SJCRH30 (cell line): ENCODE measurements around the gene NKTR. TPM values are rescaled to one million over a fixed set of nuclear protein-coding genes. Genes with fewer than 3 reads are reported as not detected.
A peak's percentile ranks its signal among the peaks of the same experiment; 100 is the strongest.

ENCODE experiments used
- DNase-seq, 2 experiments: peaks; one replicate each; pipeline ENCODE4 v3.0.0-alpha.2; 2015 to 2020
- H3K27ac ChIP-seq: fragments of 250-450 bp; sonication (Bioruptor Pico); 2 replicates; pipeline ENCODE4 v1.5.1; 2020; ENCODE audit warnings: mild to moderate bottlenecking, moderate library complexity
- H3K27me3 ChIP-seq: fragments of 250-450 bp; sonication (Bioruptor Pico); 2 replicates; pipeline ENCODE4 v1.5.1; 2020; ENCODE audit warnings: mild to moderate bottlenecking, moderate library complexity
- H3K36me3 ChIP-seq: fragments of 250-450 bp; sonication (Bioruptor Pico); 2 replicates; pipeline ENCODE4 v1.5.1; 2020; ENCODE audit warnings: mild to moderate bottlenecking, moderate library complexity
- H3K4me1 ChIP-seq: fragments of 250-450 bp; sonication (Bioruptor Pico); 2 replicates; pipeline ENCODE4 v1.5.1; 2020; ENCODE audit warnings: mild to moderate bottlenecking, moderate library complexity
- H3K4me3 ChIP-seq: fragments of 250-450 bp; sonication (Bioruptor Pico); 2 replicates; pipeline ENCODE4 v1.5.1; 2020; ENCODE audit warnings: mild to moderate bottlenecking, moderate library complexity
- H3K9me3 ChIP-seq: fragments of 250-450 bp; sonication (Bioruptor Pico); replicated peaks from 2 replicates; pipeline ENCODE4 v1.5.1; 2020; ENCODE audit warnings: mild to moderate bottlenecking, moderate library complexity
- total RNA-seq: library from RNA; depleted of rRNA; stranded (reverse); fragments of >200 nt; shearing (Covaris generic); gene quantifications from 2 replicates; pipeline ENCODE4 v1.2.3, GENCODE V29; 2014

The NKTR gene
- total RNA-seq, 1 experiment from 2014 or later = 40.6 TPM

GRCh38 chr3:42683875-42684598, 83.6 kb downstream of the NKTR start:
- DNase-seq = peak; percentile 81 to 83
- Histone ChIP-seq H3K27ac (peak overlapping the region; percentile 34; the same call in 1 of the 2 replicates), H3K4me3 (peak overlapping the region; percentile 20; the same call in 1 of the 2 replicates)

GRCh38 chr3:42684632-42685362, 84.3 kb downstream of the NKTR start:
- Histone ChIP-seq H3K4me3 (no peak overlapping the region), H3K27me3 (no peaks in the 10 kb centered on the region), H3K4me1 (peaks cover 33% of the 10 kb centered on the region), H3K27ac (peak overlapping the region; percentile 34), H3K9me3 (no peaks in the 10 kb centered on the region), H3K36me3 (no peaks in the 10 kb centered on the region)
- peak in 1 of 2 experiments; percentile 18 for DNase-seq

More at GRCh38 chr3:42683875-42684598, 83.6 kb downstream of the NKTR start:
- Histone ChIP-seq H3K9me3 (no peaks in the 10 kb centered on the region), H3K27me3 (no peaks in the 10 kb centered on the region), H3K4me1 (peaks cover 33% of the 10 kb centered on the region), H3K36me3 (no peaks in the 10 kb centered on the region)

GRCh38 chr3:42685363-42685881, 84.9 kb downstream of the NKTR start, which contains the start of gene KLHL40:
Gene KLHL40 (plus strand): TSS chr3:42685537. CDS start chr3:42685619, 82 bp downstream.
- Histone ChIP-seq H3K36me3 (no peaks in the 10 kb centered on the region), H3K4me1 (peaks cover 33% of the 10 kb centered on the region), H3K27ac (peak within 1 kb of the TSS; percentile 34), H3K4me3 (no peak within 1 kb of the TSS), H3K27me3 (no peaks in the 10 kb centered on the region), H3K9me3 (no peaks in the 10 kb centered on the region)
- peak; percentile 81 for DNase-seq

GRCh38 chr3:42685891-42686820, 85.7 kb downstream of the NKTR start:
- Histone ChIP-seq H3K4me3 (no peak overlapping the region), H3K27me3 (no peaks in the 10 kb centered on the region), H3K4me1 (peaks cover 33% of the 10 kb centered on the region), H3K27ac (peak overlapping the region; percentile 34; the same call in 1 of the 2 replicates), H3K36me3 (no peaks in the 10 kb centered on the region), H3K9me3 (no peaks in the 10 kb centered on the region)
- no peak for DNase-seq

GRCh38 chr3:42686832-42687650, 86.6 kb downstream of the NKTR start:
- Histone ChIP-seq H3K4me1 (peaks cover 25% of the 10 kb centered on the region), H3K36me3 (no peaks in the 10 kb centered on the region), H3K4me3 (no peak overlapping the region), H3K27ac (no peak overlapping the region), H3K9me3 (no peaks in the 10 kb centered on the region), H3K27me3 (no peaks in the 10 kb centered on the region)
- no peak for DNase-seq

GRCh38 chr3:42688016-42688415, 87.5 kb downstream of the NKTR start:
- Histone ChIP-seq H3K36me3 (no peaks in the 10 kb centered on the region), H3K9me3 (no peaks in the 10 kb centered on the region), H3K4me1 (peaks cover 19% of the 10 kb centered on the region), H3K4me3 (no peak overlapping the region), H3K27me3 (no peaks in the 10 kb centered on the region), H3K27ac (no peak overlapping the region)
- DNase-seq = no peak

- no peak for DNase-seq
- Histone ChIP-seq H3K9me3 (no peaks in the 10 kb centered on the region), H3K4me3 (no peak overlapping the region), H3K27me3 (no peaks in the 10 kb centered on the region), H3K36me3 (no peaks in the 10 kb centered on the region), H3K4me1 (peaks cover 14% of the 10 kb centered on the region), H3K27ac (no peak overlapping the region)
These were observed 88.3 kb downstream of the NKTR start for GRCh38 chr3:42688487-42689420.

GRCh38 chr3:42689421-42690014, 89.0 kb downstream of the NKTR start:
- no peaks in the 10 kb centered on the region for H3K9me3 ChIP-seq
- no peaks in the 10 kb centered on the region for H3K27me3 ChIP-seq
- no peak overlapping the region for H3K27ac ChIP-seq
- no peak overlapping the region for H3K4me3 ChIP-seq
- DNase-seq = no peak
- H3K36me3 ChIP-seq = no peaks in the 10 kb centered on the region
- peaks cover 10% of the 10 kb centered on the region for H3K4me1 ChIP-seq

- H3K36me3 ChIP-seq = no peaks in the 10 kb centered on the region
- peaks cover 4% of the 10 kb centered on the region; the same call in 1 of the 2 replicates for H3K4me1 ChIP-seq
- H3K27ac ChIP-seq = no peak overlapping the region
- DNase-seq = no peak
- no peak overlapping the region for H3K4me3 ChIP-seq
- H3K9me3 ChIP-seq = no peaks in the 10 kb centered on the region
- H3K27me3 ChIP-seq = no peaks in the 10 kb centered on the region
These were observed 89.7 kb downstream of the NKTR start for GRCh38 chr3:42690191-42690590.

- H3K27me3 ChIP-seq = no peaks in the 10 kb centered on the region
These were observed 90.5 kb downstream of the NKTR start for GRCh38 chr3:42690766-42691680.

GRCh38 chr3:42691816-42692666, 91.6 kb downstream of the NKTR start:
- Histone ChIP-seq H3K4me1 (no peaks in the 10 kb centered on the region), H3K27ac (no peak overlapping the region), H3K9me3 (no peaks in the 10 kb centered on the region), H3K27me3 (no peaks in the 10 kb centered on the region), H3K4me3 (no peak overlapping the region), H3K36me3 (no peaks in the 10 kb centered on the region)
- no peak for DNase-seq

More at GRCh38 chr3:42690766-42691680, 90.5 kb downstream of the NKTR start:
- DNase-seq = no peak
- Histone ChIP-seq H3K36me3 (no peaks in the 10 kb centered on the region), H3K27ac (no peak overlapping the region), H3K9me3 (no peaks in the 10 kb centered on the region), H3K4me3 (no peak overlapping the region), H3K4me1 (no peaks in the 10 kb centered on the region)
